HepG2 (cell line): ENCODE data around the gene TUBB. TPM values are rescaled to one million over a fixed set of nuclear protein-coding genes. Genes with fewer than 3 reads are reported as not detected.

ENCODE experiments used
- ATAC-seq: fragments of 200-7000 bp; cut with Tn5 transposase; 3 replicates; pipeline ENCODE4 v1.9.1; 2020; ENCODE audit warnings: mild to moderate bottlenecking, moderate library complexity
- BruUV-seq: library from RNA; stranded (reverse); fragments of 400-500 nt; replicated peaks from 2 replicates; lab custom pipeline; 2021; lab: Mats Ljungman, UMichigan
- CTCF ChIA-PET: fragments of 300-600 bp; formaldehyde crosslinking; extraction: SDS; loops from one replicate; lab custom pipeline; 2021; ENCODE audit warnings: low total read pairs, inconsistent platforms, low intra/inter-chr PET ratio; lab: Yijun Ruan, JAX
- POLR2A ChIA-PET: fragments of 350-600 bp; sonication (Branson Sonifier 250); formaldehyde crosslinking; loops from one replicate; lab custom pipeline; 2020; ENCODE audit warnings: antibody characterized with exemption, inconsistent platforms; lab: Yijun Ruan, JAX
- DNase-seq: peaks from one replicate; pipeline ENCODE4 v3.0.0-alpha.2; 2015; ENCODE audit warnings: low spot score
- FAIRE-seq: peaks from 3 replicates; lab custom pipeline; 2011; peaks lifted over from hg19 to GRCh38; lab: Jason Lieb, UNC
- H2AFZ ChIP-seq: one replicate; pipeline ENCODE4 v1.6.1; 2011; ENCODE audit warnings: low read length, inconsistent platforms
- H3K27ac ChIP-seq: fragments of 300-600 bp; 3 replicates; pipeline ENCODE4 v1.8.0; 2011; ENCODE audit warnings: mixed run types, mild to moderate bottlenecking, mixed read lengths, low read length, inconsistent platforms; ENCODE audit not compliant: insufficient read depth; ENCODE audit errors: extremely low read length
- H3K27me3 ChIP-seq, 2 experiments: fragments of 200-600 bp in 1 of 2; 2 replicates in 1 of 2; 3 replicates in 1 of 2; pipeline versions ENCODE4 v1.6.0 to v1.8.0; 2011; ENCODE audit warnings: low read length in 2 of 2, mild to moderate bottlenecking in 2 of 2, moderate library complexity in 2 of 2, inconsistent platforms in 1 of 2; ENCODE audit not compliant: insufficient read depth in 2 of 2, control insufficient read depth in 1 of 2
- H3K36me3 ChIP-seq, 2 experiments: fragments of 200-600 bp in 1 of 2; replicated peaks in 1 of 2; 2 replicates in 1 of 2; 3 replicates in 1 of 2; pipeline versions ENCODE4 v1.5.1 to v1.8.0; 2011; ENCODE audit warnings: low read length in 2 of 2, inconsistent platforms in 1 of 2; ENCODE audit not compliant: insufficient read depth in 2 of 2, control insufficient read depth in 1 of 2
- H3K4me1 ChIP-seq: 2 replicates; pipeline ENCODE4 v1.5.1; 2012; ENCODE audit warnings: low read length, inconsistent platforms; ENCODE audit not compliant: insufficient read depth
- H3K4me2 ChIP-seq: 2 replicates; pipeline ENCODE4 v1.6.0; 2011; ENCODE audit warnings: low read depth, low read length, inconsistent platforms
- H3K4me3 ChIP-seq, 3 experiments: fragments of 200-600 bp in 1 of 3; sonication (generic), shearing (Covaris generic) in 1 of 3; replicated peaks in 1 of 3; 2 replicates each; pipeline ENCODE4 v1.5.1; 2011 to 2016; ENCODE audit warnings: low read length in 3 of 3, inconsistent platforms in 2 of 3, low read depth in 2 of 3, mild to moderate bottlenecking in 2 of 3, control low read depth in 1 of 3, mixed read lengths in 1 of 3; ENCODE audit not compliant: insufficient read depth in 1 of 3
- H3K79me2 ChIP-seq: one replicate; pipeline ENCODE4 v1.6.1; 2011; ENCODE audit warnings: low read length, inconsistent platforms; ENCODE audit not compliant: insufficient read depth
- H3K9ac ChIP-seq: 2 replicates; pipeline ENCODE4 v1.6.0; 2011; ENCODE audit warnings: mild to moderate bottlenecking, low read depth, low read length, inconsistent platforms; ENCODE audit not compliant: insufficient read depth
- H3K9me3 ChIP-seq: 2 replicates; pipeline ENCODE4 v1.5.1; 2012; ENCODE audit warnings: mild to moderate bottlenecking, low read length
- H4K20me1 ChIP-seq: 2 replicates; pipeline ENCODE4 v1.6.0; 2011; ENCODE audit warnings: inconsistent platforms, mild to moderate bottlenecking, low read length, moderate library complexity; ENCODE audit not compliant: insufficient read depth
- ASH2L ChIP-seq: fragments of 300-600, 200-600 bp; sonication (generic); IDR thresholded peaks from 2 replicates; pipeline ENCODE4 v1.7.0; 2017; ENCODE audit warnings: low read depth, mild to moderate bottlenecking, moderate library complexity, mixed read lengths, low read length; ENCODE audit not compliant: insufficient read length
- GATAD2A ChIP-seq: IDR thresholded peaks from 2 replicates; pipeline ENCODE4 v1.6.1; 2016
- JARID2 ChIP-seq: sonication (generic); formaldehyde crosslinking; IDR thresholded peaks from 2 replicates; pipeline ENCODE4 v1.8.1; 2023; ENCODE audit warnings: missing genetic modification reagents, inconsistent platforms; ENCODE audit not compliant: insufficient replicate concordance
- KAT7 ChIP-seq: IDR thresholded peaks from 2 replicates; pipeline ENCODE4 v1.6.1; 2018; ENCODE audit warnings: borderline replicate concordance, missing compliant biosample characterization
- MTF1 ChIP-seq: sonication (generic); formaldehyde crosslinking; IDR thresholded peaks from 2 replicates; pipeline ENCODE4 v1.5.0; 2020; ENCODE audit warnings: missing genetic modification reagents
- MXI1 ChIP-seq: IDR thresholded peaks from 3 replicates; pipeline ENCODE4 v1.6.1; 2012; ENCODE audit warnings: low read depth, low read length, inconsistent platforms, borderline replicate concordance
- PAF1 ChIP-seq: IDR thresholded peaks from 2 replicates; pipeline ENCODE4 v1.6.1; 2016; ENCODE audit warnings: missing genetic modification reagents, missing compliant biosample characterization
- ZNF350 ChIP-seq: sonication (generic); formaldehyde crosslinking; IDR thresholded peaks from 2 replicates; pipeline ENCODE4 v1.4.0; 2020; ENCODE audit warnings: mild to moderate bottlenecking, low read depth, missing genetic modification reagents, borderline replicate concordance
- ZNF614 ChIP-seq: IDR thresholded peaks from 2 replicates; pipeline ENCODE4 v1.6.1; 2018; ENCODE audit warnings: missing biosample characterization, missing genetic modification reagents, inconsistent platforms, borderline replicate concordance
- WGBS: methylation state at CpG from one replicate; pipeline ENCODE4 v1.1.6; 2017; ENCODE audit warnings: low lambda C conversion rate; 5-methylcytosine and 5-hydroxymethylcytosine counted together
- in situ Hi-C: cut with HindIII; loops from 2 replicates; pipeline ENCODE4 v1.10.0; 2017; ENCODE audit warnings: low pct_unique_long_range_greater_than_20kb; ENCODE audit not compliant: extremely low pct_ligation_motif_present
- intact Hi-C: fragments of 100-400 bp; cut with micrococcal nuclease; formaldehyde crosslinking; loops from one replicate; pipeline ENCODE4 v1.10.0; 2022; ENCODE audit not compliant: unreplicated experiment
- polyA plus RNA-seq, 8 experiments: library from polyadenylated mRNA; depleted of rRNA in 3 of 8; stranded (reverse) in 7 of 8; unstranded in 1 of 8; fragments of >200 nt; fragmentation: Illumina TruSeq in 4 of 8; extraction: Trizol in 4 of 8; gene quantifications; 2 replicates each; pipeline versions ENCODE4 v1.2.1 to v1.2.3, GENCODE V29; 2011 to 2016; ENCODE audit warnings: low read depth in 4 of 8, missing spikeins in 1 of 8, mixed read lengths in 1 of 8; ENCODE audit not compliant: insufficient read depth in 1 of 8
- total RNA-seq, 5 experiments: library from RNA; depleted of rRNA; stranded (reverse); fragments of >200 nt; fragmentation: Illumina TruSeq; extraction: Trizol; gene quantifications; 2 replicates each; pipeline ENCODE4 v1.2.3, GENCODE V29; 2016; ENCODE audit warnings: low read depth in 1 of 5
- TF ChIP-seq, protein P1 (sequence below): sonication (generic); formaldehyde crosslinking; conservative IDR thresholded peaks from 2 replicates; pipeline ENCODE4 v1.5.0; 2020; ENCODE audit warnings: missing genetic modification reagents
- TF ChIP-seq, protein P2 (sequence below): sonication (generic); formaldehyde crosslinking; IDR thresholded peaks from 2 replicates; pipeline ENCODE4 v1.8.0; 2022; ENCODE audit warnings: low read depth, missing genetic modification reagents
- TF ChIP-seq, protein P3 (sequence below): sonication (generic); formaldehyde crosslinking; conservative IDR thresholded peaks from 2 replicates; pipeline ENCODE4 v1.8.0; 2022; ENCODE audit warnings: low read depth, missing genetic modification reagents
- TF ChIP-seq, protein P4 (sequence below): sonication (generic); formaldehyde crosslinking; IDR thresholded peaks from 2 replicates; pipeline ENCODE4 v1.8.1; 2023; ENCODE audit warnings: mild to moderate bottlenecking, missing genetic modification reagents

The TUBB gene
- total and polyA plus RNA-seq, 2 of the 13 experiments (the other 11 are each of a cell fraction or from before 2014, with no cell fraction given): 911 to 1,163 TPM

DNA sequence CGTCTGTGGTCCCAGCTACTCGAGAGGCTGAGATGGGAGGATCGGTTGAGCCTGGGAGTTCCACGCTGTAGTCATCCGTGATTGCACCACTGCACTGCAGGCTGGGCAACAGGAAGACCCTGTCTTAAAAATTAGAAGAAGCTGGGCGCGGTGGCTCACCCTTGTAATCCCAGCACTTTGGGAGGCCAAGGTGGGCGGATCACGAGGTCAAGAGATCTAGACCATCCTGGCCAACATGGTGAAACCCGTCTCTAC, 1.8 kb downstream of the TUBB start (continued):
- TF ChIP-seq JARID2 (CRISPR knock-in tag) (peak; percentile 20), MTF1 (CRISPR knock-in tag) (peak; percentile 16; the same call in 1 of the 2 replicates), ZNF350 (CRISPR knock-in tag) (0 out of 2 replicates have a peak, but pooled peaks have one; percentile 10), KAT7 (CRISPR knock-in tag) (peak; percentile 54; the same call in 1 of the 2 replicates)
- TF ChIP-seq, protein P1, sequence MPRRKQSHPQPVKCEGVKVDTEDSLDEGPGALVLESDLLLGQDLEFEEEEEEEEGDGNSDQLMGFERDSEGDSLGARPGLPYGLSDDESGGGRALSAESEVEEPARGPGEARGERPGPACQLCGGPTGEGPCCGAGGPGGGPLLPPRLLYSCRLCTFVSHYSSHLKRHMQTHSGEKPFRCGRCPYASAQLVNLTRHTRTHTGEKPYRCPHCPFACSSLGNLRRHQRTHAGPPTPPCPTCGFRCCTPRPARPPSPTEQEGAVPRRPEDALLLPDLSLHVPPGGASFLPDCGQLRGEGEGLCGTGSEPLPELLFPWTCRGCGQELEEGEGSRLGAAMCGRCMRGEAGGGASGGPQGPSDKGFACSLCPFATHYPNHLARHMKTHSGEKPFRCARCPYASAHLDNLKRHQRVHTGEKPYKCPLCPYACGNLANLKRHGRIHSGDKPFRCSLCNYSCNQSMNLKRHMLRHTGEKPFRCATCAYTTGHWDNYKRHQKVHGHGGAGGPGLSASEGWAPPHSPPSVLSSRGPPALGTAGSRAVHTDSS (CRISPR knock-in tag): 0 out of 2 replicates have a peak, but pooled peaks have one; percentile 69
- TF ChIP-seq, all 625 proteins: peak for 17; not testable (repeated sequence) for 608

DNA sequence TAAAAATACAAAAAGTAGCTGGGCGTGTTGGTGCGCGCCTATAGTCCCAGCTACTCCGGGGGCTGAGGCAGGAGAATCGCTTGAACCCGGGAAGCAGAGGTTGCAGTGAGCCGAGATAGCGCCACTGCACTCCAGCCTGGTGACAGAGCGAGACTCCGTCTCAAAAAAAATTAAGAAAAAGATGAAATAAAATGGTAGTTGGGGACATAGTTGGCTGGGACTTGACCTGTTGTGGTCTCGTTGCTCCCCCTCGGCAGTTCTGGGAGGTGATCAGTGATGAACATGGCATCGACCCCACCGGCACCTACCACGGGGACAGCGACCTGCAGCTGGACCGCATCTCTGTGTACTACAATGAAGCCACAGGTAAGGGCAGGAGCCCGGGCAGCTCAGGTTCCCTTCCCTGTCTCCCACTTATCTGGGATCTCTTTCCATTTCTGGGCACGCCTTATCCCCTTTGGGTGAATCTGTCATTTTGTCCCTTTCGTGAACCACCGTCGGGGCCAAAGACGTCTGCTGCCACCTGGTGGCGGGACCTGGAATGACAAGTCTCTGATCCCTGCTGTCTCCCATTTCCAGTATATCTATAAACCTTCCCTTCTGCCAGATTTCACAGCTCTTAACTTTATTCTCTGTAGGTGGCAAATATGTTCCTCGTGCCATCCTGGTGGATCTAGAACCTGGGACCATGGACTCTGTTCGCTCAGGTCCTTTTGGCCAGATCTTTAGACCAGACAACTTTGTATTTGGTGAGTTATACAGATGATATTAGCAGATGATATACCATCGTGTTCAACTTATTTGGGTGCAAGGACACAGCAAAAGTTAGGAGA, 2.3 kb downstream of the TUBB start:
- peak overlapping the region; percentile 82 for H3K4me2 ChIP-seq
- BruUV-seq: no TSS peak
- CTCF ChIA-PET: interaction anchor here (0.8 to 3.5 kb wide), 10 partner anchors 8 to 155 kb away, joined by 3 to 130 read pairs (median 4); partner anchors contain the start of genes DHX16 and NRM
- peaks cover 46% of the 10 kb centered on the region for H3K79me2 ChIP-seq
- peak; percentile 73 for FAIRE-seq
- no peak overlapping the region for H2AFZ ChIP-seq
- H3K4me1 ChIP-seq: peaks cover 58% of the 10 kb centered on the region
- H3K9me3 ChIP-seq: no peaks in the 10 kb centered on the region
- 31% methylated on average over 27 of the region's 27 CpGs for WGBS
- intact Hi-C loops (loop anchor here (1.0 to 5.0 kb wide), 4 partner anchors 35 to 240 kb away; no protein-coding TSS in a partner anchor), in situ Hi-C loops (loop anchor here (5.0 to 10.0 kb wide), 2 partner anchors 45 to 238 kb away; partner anchors contain the start of gene HLA-E)
- H3K9ac ChIP-seq: peak overlapping the region; percentile 96
- H3K36me3 ChIP-seq: peaks cover 13 to 37% of the 10 kb centered on the region in 2 experiments
- H3K27ac ChIP-seq: peak overlapping the region; percentile 96
- POLR2A ChIA-PET: interaction anchor here (0.9 to 5.0 kb wide), 17 partner anchors 8 to 191 kb away, joined by 3 to 92 read pairs (median 9); partner anchors contain the start of genes DHX16, FLOT1, IER3 and MRPS18B
- no peaks in the 10 kb centered on the region; a peak in 1 of 5 replicates for H3K27me3 ChIP-seq
- H3K4me3 ChIP-seq: peak overlapping the region; percentile 89 to 94 (median 90); a peak in 5 of 6 replicates
- peak; percentile 82 for DNase-seq
- peak; percentile 0; the same call in 1 of the 3 replicates for ATAC-seq
- H4K20me1 ChIP-seq: peaks cover 44% of the 10 kb centered on the region
- TF ChIP-seq, protein P2, sequence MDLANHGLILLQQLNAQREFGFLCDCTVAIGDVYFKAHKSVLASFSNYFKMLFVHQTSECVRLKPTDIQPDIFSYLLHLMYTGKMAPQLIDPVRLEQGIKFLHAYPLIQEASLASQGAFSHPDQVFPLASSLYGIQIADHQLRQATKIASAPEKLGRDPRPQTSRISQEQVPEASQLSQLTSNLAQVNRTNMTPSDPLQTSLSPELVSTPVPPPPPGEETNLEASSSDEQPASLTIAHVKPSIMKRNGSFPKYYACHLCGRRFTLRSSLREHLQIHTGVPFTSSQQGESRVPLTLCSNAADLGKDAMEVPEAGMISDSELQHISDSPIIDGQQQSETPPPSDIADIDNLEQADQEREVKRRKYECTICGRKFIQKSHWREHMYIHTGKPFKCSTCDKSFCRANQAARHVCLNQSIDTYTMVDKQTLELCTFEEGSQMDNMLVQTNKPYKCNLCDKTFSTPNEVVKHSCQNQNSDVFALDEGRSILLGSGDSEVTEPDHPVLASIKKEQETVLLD: 0 out of 2 replicates have a peak, but pooled peaks have one; percentile 30
- TF ChIP-seq, protein P3, sequence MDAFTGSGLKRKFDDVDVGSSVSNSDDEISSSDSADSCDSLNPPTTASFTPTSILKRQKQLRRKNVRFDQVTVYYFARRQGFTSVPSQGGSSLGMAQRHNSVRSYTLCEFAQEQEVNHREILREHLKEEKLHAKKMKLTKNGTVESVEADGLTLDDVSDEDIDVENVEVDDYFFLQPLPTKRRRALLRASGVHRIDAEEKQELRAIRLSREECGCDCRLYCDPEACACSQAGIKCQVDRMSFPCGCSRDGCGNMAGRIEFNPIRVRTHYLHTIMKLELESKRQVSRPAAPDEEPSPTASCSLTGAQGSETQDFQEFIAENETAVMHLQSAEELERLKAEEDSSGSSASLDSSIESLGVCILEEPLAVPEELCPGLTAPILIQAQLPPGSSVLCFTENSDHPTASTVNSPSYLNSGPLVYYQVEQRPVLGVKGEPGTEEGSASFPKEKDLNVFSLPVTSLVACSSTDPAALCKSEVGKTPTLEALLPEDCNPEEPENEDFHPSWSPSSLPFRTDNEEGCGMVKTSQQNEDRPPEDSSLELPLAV (CRISPR knock-in tag): no peak
- TF ChIP-seq PAF1 (CRISPR knock-in tag) (0 out of 2 replicates have a peak, but pooled peaks have one; percentile 81), MXI1 (peak; percentile 83; the same call in 2 of the 3 replicates), ZNF614 (peak; percentile 22; the same call in 1 of the 2 replicates), GATAD2A (CRISPR knock-in tag) (peak; percentile 46; the same call in 1 of the 2 replicates), ASH2L (peak; percentile 49)
- TF ChIP-seq, protein P4, sequence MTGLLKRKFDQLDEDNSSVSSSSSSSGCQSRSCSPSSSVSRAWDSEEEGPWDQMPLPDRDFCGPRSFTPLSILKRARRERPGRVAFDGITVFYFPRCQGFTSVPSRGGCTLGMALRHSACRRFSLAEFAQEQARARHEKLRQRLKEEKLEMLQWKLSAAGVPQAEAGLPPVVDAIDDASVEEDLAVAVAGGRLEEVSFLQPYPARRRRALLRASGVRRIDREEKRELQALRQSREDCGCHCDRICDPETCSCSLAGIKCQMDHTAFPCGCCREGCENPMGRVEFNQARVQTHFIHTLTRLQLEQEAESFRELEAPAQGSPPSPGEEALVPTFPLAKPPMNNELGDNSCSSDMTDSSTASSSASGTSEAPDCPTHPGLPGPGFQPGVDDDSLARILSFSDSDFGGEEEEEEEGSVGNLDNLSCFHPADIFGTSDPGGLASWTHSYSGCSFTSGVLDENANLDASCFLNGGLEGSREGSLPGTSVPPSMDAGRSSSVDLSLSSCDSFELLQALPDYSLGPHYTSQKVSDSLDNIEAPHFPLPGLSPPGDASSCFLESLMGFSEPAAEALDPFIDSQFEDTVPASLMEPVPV (CRISPR knock-in tag): 0 out of 2 replicates have a peak, but pooled peaks have one; percentile 32
